Muscle layer of colon (tissue), 2 donors: Measurements from ENCODE around the gene PAX2.

Experiments
- H3K27ac ChIP-seq: one replicate; pipeline ENCODE4 v1.7.0; 2013; ENCODE audit warnings: low read depth, mild to moderate bottlenecking, low read length, moderate library complexity
- H3K27me3 ChIP-seq, 2 donors: one replicate each; pipeline ENCODE4 v1.7.0; 2013; ENCODE audit warnings: low read length in 2 of 2, mild to moderate bottlenecking in 2 of 2; ENCODE audit not compliant: insufficient read depth in 2 of 2, control insufficient read depth in 1 of 2
- H3K36me3 ChIP-seq: one replicate; pipeline ENCODE4 v1.7.0; 2013; ENCODE audit warnings: mild to moderate bottlenecking, low read length; ENCODE audit not compliant: insufficient read depth
- H3K4me1 ChIP-seq: one replicate; pipeline ENCODE4 v1.7.0; 2013; ENCODE audit warnings: mild to moderate bottlenecking, low read length; ENCODE audit not compliant: insufficient read depth
- H3K4me3 ChIP-seq, 2 donors: one replicate each; pipeline ENCODE4 v1.7.0; 2013; ENCODE audit warnings: low read length in 2 of 2, low read depth in 1 of 2, mild to moderate bottlenecking in 1 of 2, moderate library complexity in 1 of 2
- H3K9ac ChIP-seq: one replicate; pipeline ENCODE4 v1.7.0; 2013; ENCODE audit warnings: low read length
- H3K9me3 ChIP-seq: one replicate; pipeline ENCODE4 v1.7.0; 2013; ENCODE audit warnings: mild to moderate bottlenecking, low read length
- donor health status: abdominal sarcoma.
- donor health status: Adenocarcinoma of cecum.

The PAX2 gene

GRCh38 chr10:100773646-100774045 lies 28.3 kb downstream of the PAX2 start:
- peaks cover 0 to 12% of the 10 kb centered on the region in 2 donors for H3K27me3 ChIP-seq

GRCh38 chr10:100774223-100774622 lies 28.8 kb downstream of the PAX2 start:
- Histone ChIP-seq H3K4me1 (no peaks in the 10 kb centered on the region), H3K27me3 (peaks cover 0 to 15% of the 10 kb centered on the region in 2 donors), H3K9ac (no peak overlapping the region), H3K27ac (no peak overlapping the region), H3K9me3 (no peaks in the 10 kb centered on the region), H3K36me3 (no peaks in the 10 kb centered on the region), H3K4me3 (no peak overlapping the region)

More at GRCh38 chr10:100773646-100774045, 28.3 kb downstream of the PAX2 start:
- Histone ChIP-seq H3K9me3 (no peaks in the 10 kb centered on the region), H3K4me1 (no peaks in the 10 kb centered on the region), H3K27ac (no peak overlapping the region), H3K9ac (no peak overlapping the region), H3K4me3 (no peak overlapping the region), H3K36me3 (no peaks in the 10 kb centered on the region)

- H3K9ac ChIP-seq, result no peak overlapping the region
- H3K27me3 ChIP-seq, result peaks cover 0 to 19% of the 10 kb centered on the region in 2 donors
- no peaks in the 10 kb centered on the region for H3K36me3 ChIP-seq
- no peak overlapping the region for H3K27ac ChIP-seq
- no peak overlapping the region for H3K4me3 ChIP-seq
- H3K4me1 ChIP-seq, result no peaks in the 10 kb centered on the region
- no peaks in the 10 kb centered on the region for H3K9me3 ChIP-seq
Observed at GRCh38 chr10:100774876-100775275, 29.5 kb downstream of the PAX2 start.

GRCh38 chr10:100775386-100775785 lies 30.0 kb downstream of the PAX2 start:
- H3K27ac ChIP-seq, result no peak overlapping the region
- no peak overlapping the region for H3K4me3 ChIP-seq
- H3K9ac ChIP-seq, result no peak overlapping the region
- no peaks in the 10 kb centered on the region for H3K36me3 ChIP-seq
- H3K4me1 ChIP-seq, result no peaks in the 10 kb centered on the region
- H3K27me3 ChIP-seq, result peaks cover 0 to 19% of the 10 kb centered on the region in 2 donors
- no peaks in the 10 kb centered on the region for H3K9me3 ChIP-seq

- H3K4me1 ChIP-seq, result no peaks in the 10 kb centered on the region
- peaks cover 0 to 21% of the 10 kb centered on the region in 2 donors for H3K27me3 ChIP-seq
- no peak overlapping the region for H3K27ac ChIP-seq
- H3K4me3 ChIP-seq, result no peak overlapping the region
- no peaks in the 10 kb centered on the region for H3K9me3 ChIP-seq
- no peaks in the 10 kb centered on the region for H3K36me3 ChIP-seq
- no peak overlapping the region for H3K9ac ChIP-seq
Observed at GRCh38 chr10:100775871-100776270, 30.5 kb downstream of the PAX2 start.

- H3K9ac ChIP-seq, result no peak overlapping the region
- peaks cover 0 to 24% of the 10 kb centered on the region in 2 donors for H3K27me3 ChIP-seq
- H3K27ac ChIP-seq, result no peak overlapping the region
Observed at GRCh38 chr10:100776671-100777070, 31.3 kb downstream of the PAX2 start.

GRCh38 chr10:100779329-100779728 lies 33.9 kb downstream of the PAX2 start:
- peaks cover 0 to 20% of the 10 kb centered on the region in 2 donors for H3K27me3 ChIP-seq
- H3K27ac ChIP-seq, result no peak overlapping the region
- H3K36me3 ChIP-seq, result no peaks in the 10 kb centered on the region
- H3K4me1 ChIP-seq, result no peaks in the 10 kb centered on the region
- H3K9me3 ChIP-seq, result no peaks in the 10 kb centered on the region
- no peak overlapping the region for H3K4me3 ChIP-seq
- H3K9ac ChIP-seq, result no peak overlapping the region

More at GRCh38 chr10:100776671-100777070, 31.3 kb downstream of the PAX2 start:
- Histone ChIP-seq H3K9me3 (no peaks in the 10 kb centered on the region), H3K36me3 (no peaks in the 10 kb centered on the region), H3K4me1 (no peaks in the 10 kb centered on the region), H3K4me3 (no peak overlapping the region)

GRCh38 chr10:100780324-100780723 lies 34.9 kb downstream of the PAX2 start:
- Histone ChIP-seq H3K4me3 (no peak overlapping the region), H3K4me1 (no peaks in the 10 kb centered on the region), H3K9ac (no peak overlapping the region), H3K9me3 (no peaks in the 10 kb centered on the region), H3K36me3 (no peaks in the 10 kb centered on the region), H3K27me3 (peaks cover 0 to 19% of the 10 kb centered on the region in 2 donors), H3K27ac (no peak overlapping the region)

GRCh38 chr10:100781145-100781665 lies 35.8 kb downstream of the PAX2 start:
- H3K9me3 ChIP-seq, result no peaks in the 10 kb centered on the region
- peaks cover 0 to 15% of the 10 kb centered on the region in 2 donors for H3K27me3 ChIP-seq
- no peaks in the 10 kb centered on the region for H3K36me3 ChIP-seq
- H3K27ac ChIP-seq, result no peak overlapping the region
- no peaks in the 10 kb centered on the region for H3K4me1 ChIP-seq
- H3K4me3 ChIP-seq, result no peak overlapping the region
- H3K9ac ChIP-seq, result no peak overlapping the region

GRCh38 chr10:100782461-100783244 lies 37.3 kb downstream of the PAX2 start:
- H3K9ac ChIP-seq, result no peak overlapping the region
- no peak overlapping the region for H3K4me3 ChIP-seq
- no peaks in the 10 kb centered on the region for H3K4me1 ChIP-seq
- no peaks in the 10 kb centered on the region for H3K36me3 ChIP-seq
- no peak overlapping the region for H3K27ac ChIP-seq
- peaks cover 0 to 15% of the 10 kb centered on the region in 2 donors for H3K27me3 ChIP-seq
- H3K9me3 ChIP-seq, result no peaks in the 10 kb centered on the region

- Histone ChIP-seq H3K9ac (no peak overlapping the region), H3K9me3 (no peaks in the 10 kb centered on the region), H3K4me1 (no peaks in the 10 kb centered on the region), H3K27ac (no peak overlapping the region), H3K4me3 (no peak overlapping the region), H3K36me3 (no peaks in the 10 kb centered on the region), H3K27me3 (peaks cover 0 to 10% of the 10 kb centered on the region in 2 donors)
Observed at GRCh38 chr10:100784126-100784525, 38.7 kb downstream of the PAX2 start.

GRCh38 chr10:100786591-100786990 lies 41.2 kb downstream of the PAX2 start:
- no peak overlapping the region for H3K27ac ChIP-seq
- H3K36me3 ChIP-seq, result no peaks in the 10 kb centered on the region
- H3K27me3 ChIP-seq, result no peaks in the 10 kb centered on the region
- H3K9ac ChIP-seq, result no peak overlapping the region
- H3K4me1 ChIP-seq, result peaks cover 8% of the 10 kb centered on the region
- H3K9me3 ChIP-seq, result no peaks in the 10 kb centered on the region
- H3K4me3 ChIP-seq, result no peak overlapping the region
